ENCODE results near the gene CD46. TPM values are rescaled to one million over a fixed set of nuclear protein-coding genes. Genes with fewer than 3 reads are reported as not detected.

CD46 gene
- total and polyA plus RNA-seq, 2 donors (not counting 1 experiment from before 2014, with no cell fraction given): 38.6 to 173 TPM

GRCh38 chr1:207807690-207808321 lies 56.0 kb downstream of the CD46 start:
- DNase-seq: peak; percentile 76
- Histone ChIP-seq H3K79me2 (ENCODE audit: control insufficient read depth, insufficient read depth, low read length) (peaks cover 39% of the 10 kb centered on the region), H3K4me3 (ENCODE audit: control extremely low read depth in 1 of 5, extremely low read depth in 1 of 5, insufficient read depth in 1 of 5, low read depth in 2 of 5, low read length in 4 of 5) (peak overlapping the region in 1 of 5 experiments; percentile 6), H2AFZ (ENCODE audit: insufficient read depth, low read depth, low read length, poor library complexity, severe bottlenecking) (no peak overlapping the region), H3K9ac (ENCODE audit: low read length) (peak overlapping the region; percentile 12), H3K4me2 (replicated peaks; ENCODE audit: low read depth, low read length, poor library complexity, severe bottlenecking) (peak overlapping the region; percentile 61), H3K4me1 (ENCODE audit: control insufficient read depth in 2 of 2, insufficient read depth in 2 of 2, low read length in 2 of 2) (peaks cover 25 to 39% of the 10 kb centered on the region in 2 donors), H3K27me3 (replicated peaks in 1 of 4; ENCODE audit: control extremely low read depth in 1 of 4, control insufficient read depth in 3 of 4, insufficient read depth in 4 of 4, low read length in 3 of 4) (no peaks in the 10 kb centered on the region), H3K9me3 (ENCODE audit: control extremely low read depth in 1 of 3, control insufficient read depth in 2 of 3, insufficient read depth in 1 of 3, low read length in 2 of 3) (no peaks in the 10 kb centered on the region), H3K27ac (ENCODE audit: low read length in 2 of 2) (peak overlapping the region; percentile 75 to 82), H4K20me1 (ENCODE audit: control insufficient read depth, insufficient read depth, low read length, poor library complexity, severe bottlenecking) (peaks cover 48% of the 10 kb centered on the region), H3K36me3 (replicated peaks in 1 of 2; ENCODE audit: control extremely low read depth in 1 of 2, control insufficient read depth in 1 of 2, extremely low read depth in 1 of 2, insufficient read depth in 2 of 2, low read length in 1 of 2) (peaks cover 1 to 98% of the 10 kb centered on the region in 2 experiments)
- Mint-ChIP-seq H3K27ac (peak overlapping the region; percentile 77), H3K4me1 (peaks cover 64% of the 10 kb centered on the region), H3K4me3 (peak overlapping the region; percentile 57), H3K9me3 (ENCODE audit: insufficient read depth) (no peaks in the 10 kb centered on the region), H3K27me3 (no peaks in the 10 kb centered on the region)
- intact Hi-C loops (cut with micrococcal nuclease): loop anchor here (2.0 kb wide), 1 partner anchor 15 kb away; no protein-coding TSS in a partner anchor
- CTCF ChIA-PET: interaction anchor here (1.4 to 2.7 kb wide), 4 partner anchors 11 to 76 kb away, joined by 3 to 14 read pairs (median 8); no protein-coding TSS in a partner anchor
- 53% methylated on average over 10 of the region's 13 CpGs for WGBS (ENCODE audit: insufficient coverage)
- ATAC-seq (ENCODE audit: low read depth): peak; percentile 66
- TF ChIP-seq CTCF (IDR thresholded peaks at IDR 0.05) (no peak), EZH2 (IDR thresholded peaks at IDR 0.05; ENCODE audit: borderline replicate concordance, insufficient read depth, low read depth, low read length, poor library complexity, severe bottlenecking) (no peak)
- POLR2A ChIA-PET: interaction anchor here (0.7 kb wide), 1 partner anchor 61 kb away, joined by 5 read pairs; no protein-coding TSS in a partner anchor

GRCh38 chr1:207808322-207808705 lies 56.5 kb downstream of the CD46 start:
- Mint-ChIP-seq H3K27me3 (no peaks in the 10 kb centered on the region), H3K27ac (peak overlapping the region; percentile 77), H3K4me3 (peak overlapping the region; percentile 44), H3K4me1 (peaks cover 69% of the 10 kb centered on the region), H3K9me3 (ENCODE audit: insufficient read depth) (no peaks in the 10 kb centered on the region)
- Histone ChIP-seq H3K79me2 (ENCODE audit: control insufficient read depth, insufficient read depth, low read length) (peaks cover 44% of the 10 kb centered on the region), H3K4me3 (ENCODE audit: control extremely low read depth in 1 of 5, extremely low read depth in 1 of 5, insufficient read depth in 1 of 5, low read depth in 2 of 5, low read length in 4 of 5) (peak overlapping the region in 1 of 5 experiments; percentile 6), H3K9me3 (ENCODE audit: control extremely low read depth in 1 of 3, control insufficient read depth in 2 of 3, insufficient read depth in 1 of 3, low read length in 2 of 3) (no peaks in the 10 kb centered on the region), H3K36me3 (replicated peaks in 1 of 2; ENCODE audit: control extremely low read depth in 1 of 2, control insufficient read depth in 1 of 2, extremely low read depth in 1 of 2, insufficient read depth in 2 of 2, low read length in 1 of 2) (peaks cover 1 to 98% of the 10 kb centered on the region in 2 experiments), H3K4me1 (ENCODE audit: control insufficient read depth in 2 of 2, insufficient read depth in 2 of 2, low read length in 2 of 2) (peaks cover 26 to 40% of the 10 kb centered on the region in 2 donors), H3K4me2 (replicated peaks; ENCODE audit: low read depth, low read length, poor library complexity, severe bottlenecking) (peak overlapping the region; percentile 61), H2AFZ (ENCODE audit: insufficient read depth, low read depth, low read length, poor library complexity, severe bottlenecking) (no peak overlapping the region), H3K9ac (ENCODE audit: low read length) (no peak overlapping the region), H3K27ac (ENCODE audit: low read length in 2 of 2) (peak overlapping the region; percentile 75 to 82), H4K20me1 (ENCODE audit: control insufficient read depth, insufficient read depth, low read length, poor library complexity, severe bottlenecking) (peaks cover 53% of the 10 kb centered on the region), H3K27me3 (replicated peaks in 1 of 4; ENCODE audit: control extremely low read depth in 1 of 4, control insufficient read depth in 3 of 4, insufficient read depth in 4 of 4, low read length in 3 of 4) (no peaks in the 10 kb centered on the region)
- intact Hi-C loops (cut with micrococcal nuclease): no loop called here
- ChIA-PET CTCF (interaction anchor here (0.5 to 2.7 kb wide), 3 partner anchors 18 to 714 kb away, joined by 3 to 10 read pairs (median 5); no protein-coding TSS in a partner anchor), POLR2A (no interaction called here)
- ATAC-seq (ENCODE audit: low read depth): no peak
- DNase-seq: peak; percentile 18
- TF ChIP-seq EZH2 (IDR thresholded peaks at IDR 0.05; ENCODE audit: borderline replicate concordance, insufficient read depth, low read depth, low read length, poor library complexity, severe bottlenecking) (no peak), CTCF (IDR thresholded peaks at IDR 0.05) (no peak)
- 98% methylated on average over 6 of the region's 7 CpGs for WGBS (ENCODE audit: insufficient coverage)
